Psoas muscle (tissue), 8 donors: ENCODE measurements around the gene COL4A2. TPM values are rescaled to one million over a fixed set of nuclear protein-coding genes. Genes with fewer than 3 reads are reported as not detected.

ENCODE experiments used
- ATAC-seq, 4 donors: fragments of 200-7000 bp; cut with Tn5 transposase; one replicate each; pipeline ENCODE4 v1.9.1; 2020; ENCODE audit warnings: moderate library complexity in 3 of 4, mild to moderate bottlenecking in 2 of 4
- DNase-seq, 2 donors: peaks; one replicate each; pipeline ENCODE4 v3.0.0-alpha.2; 2020
- H3K27ac ChIP-seq: fragments of 200-600 bp; one replicate; pipeline ENCODE4 v1.8.0; 2022
- H3K27me3 ChIP-seq, 3 donors: fragments of 200-600 bp in 1 of 3; one replicate each; pipeline versions ENCODE4 v1.6.1 to v1.8.0; 2013 to 2022; ENCODE audit warnings: low read length in 2 of 3, mild to moderate bottlenecking in 2 of 3, moderate library complexity in 1 of 3; ENCODE audit not compliant: insufficient read depth in 3 of 3
- H3K36me3 ChIP-seq, 2 donors: fragments of 200-600 bp in 1 of 2; one replicate each; pipeline versions ENCODE4 v1.6.1 to v1.8.0; 2013 to 2022; ENCODE audit warnings: low read depth in 1 of 2, mild to moderate bottlenecking in 1 of 2, moderate library complexity in 1 of 2; ENCODE audit not compliant: insufficient read depth in 1 of 2
- H3K4me1 ChIP-seq: fragments of 200-600 bp; one replicate; pipeline ENCODE4 v1.8.0; 2022
- H3K4me3 ChIP-seq: fragments of 200-600 bp; one replicate; pipeline ENCODE4 v1.8.0; 2022; ENCODE audit warnings: mild to moderate bottlenecking
- H3K9me3 ChIP-seq: fragments of 200-600 bp; one replicate; pipeline ENCODE4 v1.8.0; 2022
- WGBS, 3 donors: extraction: QIAGEN DNeasy Blood & Tissue Kit; methylation state at CpG; one replicate each; pipeline versions ENCODE4 v1.1.6 to v1.1.7; 2013; 5-methylcytosine and 5-hydroxymethylcytosine counted together
- intact Hi-C, 2 donors: fragments of 100-400 bp; cut with DNase I; formaldehyde crosslinking; loops; one replicate each; pipeline versions ENCODE4 v1.11.0 to v1.14.2; 2022
- polyA plus RNA-seq, 3 donors: library from polyadenylated mRNA; stranded (reverse); fragments of 200-250 nt; gene quantifications; one replicate each; pipeline ENCODE4 v1.2.3, GENCODE V29; 2013
- total RNA-seq, 4 donors: library from RNA; stranded (reverse); fragmentation: NEBNext Ultra II Directional in 2 of 4; extraction: Animal tissue kit (Norgen Biotek cat#: 25700) in 2 of 4; gene quantifications; one replicate each; pipeline versions ENCODE4 v1.2.1 to v1.2.4, GENCODE V29; 2021 to 2023
- TF ChIP-seq, protein P1 (sequence below): fragments of 200-600 bp; IDR thresholded peaks from one replicate; pipeline ENCODE4 v1.8.0; 2022; ENCODE audit warnings: antibody characterized with exemption
- donor health status: healthy with polysubstance abuse.
- donor health status: DM: no; HTN: no; CAD: no; lungs with moderate emphysema.
- donor health status: Bipolar disorder and iron deficiency.
- donor health status: healthy.
- donor health status: DM: yes; HTN: yes; CAD: no.
- donor health status: DM: no; HTN: no; CAD: no.
- donor health status: DM: no; HTN: no; CAD: no.
- donor health status: DM: yes; HTN: yes; CAD: no.

COL4A2 gene
- total and polyA plus RNA-seq, 7 donors: 25.8 to 84.5 (median 57.8) TPM

DNA sequence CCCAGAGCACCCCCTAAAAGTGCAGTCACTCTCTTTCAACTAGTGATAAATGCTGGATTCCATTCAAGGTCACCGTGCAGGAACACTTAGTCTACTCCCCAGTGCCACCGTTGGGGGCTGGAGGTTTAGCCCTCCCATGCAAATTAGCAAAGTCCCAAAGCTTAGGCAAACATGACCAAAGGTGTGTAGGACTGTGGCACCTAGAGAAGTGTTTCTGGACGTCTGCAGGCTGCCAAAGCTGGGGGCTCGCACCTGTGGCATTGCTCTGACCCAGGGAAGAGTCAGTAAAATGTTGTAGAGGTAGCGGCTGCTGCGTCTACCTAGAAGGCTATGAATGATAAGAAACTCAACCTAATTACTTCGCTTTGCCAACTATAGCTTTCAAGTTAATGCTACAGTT lies 14.0 kb upstream of the COL4A2 start:
- 77 to 87% (median 82%) methylated on average over 7 of the region's 7 CpGs for WGBS, 3 donors
- Histone ChIP-seq H3K27ac (no peak overlapping the region), H3K27me3 (no peaks in the 10 kb centered on the region), H3K4me3 (no peak overlapping the region), H3K9me3 (no peaks in the 10 kb centered on the region), H3K4me1 (no peaks in the 10 kb centered on the region), H3K36me3 (no peaks in the 10 kb centered on the region)
- TF ChIP-seq, protein P1, sequence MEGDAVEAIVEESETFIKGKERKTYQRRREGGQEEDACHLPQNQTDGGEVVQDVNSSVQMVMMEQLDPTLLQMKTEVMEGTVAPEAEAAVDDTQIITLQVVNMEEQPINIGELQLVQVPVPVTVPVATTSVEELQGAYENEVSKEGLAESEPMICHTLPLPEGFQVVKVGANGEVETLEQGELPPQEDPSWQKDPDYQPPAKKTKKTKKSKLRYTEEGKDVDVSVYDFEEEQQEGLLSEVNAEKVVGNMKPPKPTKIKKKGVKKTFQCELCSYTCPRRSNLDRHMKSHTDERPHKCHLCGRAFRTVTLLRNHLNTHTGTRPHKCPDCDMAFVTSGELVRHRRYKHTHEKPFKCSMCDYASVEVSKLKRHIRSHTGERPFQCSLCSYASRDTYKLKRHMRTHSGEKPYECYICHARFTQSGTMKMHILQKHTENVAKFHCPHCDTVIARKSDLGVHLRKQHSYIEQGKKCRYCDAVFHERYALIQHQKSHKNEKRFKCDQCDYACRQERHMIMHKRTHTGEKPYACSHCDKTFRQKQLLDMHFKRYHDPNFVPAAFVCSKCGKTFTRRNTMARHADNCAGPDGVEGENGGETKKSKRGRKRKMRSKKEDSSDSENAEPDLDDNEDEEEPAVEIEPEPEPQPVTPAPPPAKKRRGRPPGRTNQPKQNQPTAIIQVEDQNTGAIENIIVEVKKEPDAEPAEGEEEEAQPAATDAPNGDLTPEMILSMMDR: no peak
- ATAC-seq (no peak), DNase-seq (no peak)
- intact Hi-C loops: no loop called here

DNA sequence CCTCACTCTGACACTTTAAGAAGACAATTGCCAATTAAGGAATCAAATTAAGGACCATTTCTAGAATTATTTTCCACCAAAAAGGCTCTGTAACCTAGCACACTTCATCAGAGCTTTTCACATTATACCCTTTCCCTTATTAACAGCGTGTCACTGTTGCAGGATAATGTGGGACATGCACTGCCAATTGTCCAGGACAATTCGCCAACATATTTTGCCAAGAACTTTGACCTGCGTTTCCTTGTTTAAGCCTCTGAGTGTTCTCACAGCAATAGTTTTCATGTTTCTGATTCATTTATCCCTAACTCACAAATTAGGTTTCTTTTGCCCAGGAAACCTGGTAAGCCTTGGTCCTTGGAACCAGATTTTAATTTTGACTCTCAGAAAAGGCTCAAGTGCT lies 13.4 kb upstream of the COL4A2 start:
- Histone ChIP-seq H3K9me3 (no peaks in the 10 kb centered on the region), H3K27me3 (no peaks in the 10 kb centered on the region), H3K4me1 (no peaks in the 10 kb centered on the region), H3K36me3 (no peaks in the 10 kb centered on the region), H3K4me3 (no peak overlapping the region), H3K27ac (no peak overlapping the region)
- DNase-seq (no peak), ATAC-seq (peak in 1 of 4 donors; percentile 29)
- TF ChIP-seq, protein P1: no peak
- intact Hi-C loops: no loop called here
- 15 to 30% (median 23%) methylated on average over 3 of the region's 3 CpGs for whole genome bisulfite sequencing, 3 donors

GRCh38 chr13:110294146-110294545 lies 12.9 kb upstream of the COL4A2 start:
- Histone ChIP-seq H3K27me3 (peaks cover 0 to 3% (median under 1%) of the 10 kb centered on the region in 3 donors), H3K4me3 (no peak overlapping the region), H3K27ac (no peak overlapping the region), H3K9me3 (no peaks in the 10 kb centered on the region), H3K4me1 (no peaks in the 10 kb centered on the region), H3K36me3 (no peaks in the 10 kb centered on the region)
- intact Hi-C loops: no loop called here
- ATAC-seq (peak in 3 of 4 donors; percentile 70 to 81 (median 71)), DNase-seq (no peak)
- WGBS, 3 donors: 57 to 66% (median 64%) methylated on average over 3 of the region's 3 CpGs
- TF ChIP-seq, protein P1: no peak

DNA sequence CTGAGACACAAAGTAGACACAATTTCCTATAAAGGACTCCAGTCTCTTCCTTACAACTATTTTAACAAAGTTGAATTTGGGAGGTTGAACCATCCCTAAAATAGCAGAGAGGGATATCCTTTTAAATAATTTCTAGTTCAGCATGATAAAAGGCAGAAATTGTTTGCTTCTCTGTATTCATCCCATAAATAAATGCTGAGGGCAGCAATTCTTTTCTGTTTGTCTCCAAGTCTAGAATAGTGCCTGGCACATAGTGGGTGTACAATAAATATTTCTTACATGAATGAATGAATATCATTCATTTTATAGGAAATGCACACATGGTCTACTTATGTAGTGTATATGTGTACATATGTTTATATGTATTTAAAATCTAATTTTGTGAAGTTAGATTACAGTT lies 12.5 kb upstream of the COL4A2 start:
- Histone ChIP-seq H3K36me3 (no peaks in the 10 kb centered on the region), H3K27ac (no peak overlapping the region), H3K27me3 (peaks cover 0 to 5% (median 3%) of the 10 kb centered on the region in 3 donors), H3K4me1 (no peaks in the 10 kb centered on the region), H3K4me3 (no peak overlapping the region), H3K9me3 (no peaks in the 10 kb centered on the region)
- TF ChIP-seq, protein P1: no peak
- ATAC-seq (peak in 1 of 4 donors; percentile 8), DNase-seq (no peak)
- intact Hi-C loops: no loop called here

DNA sequence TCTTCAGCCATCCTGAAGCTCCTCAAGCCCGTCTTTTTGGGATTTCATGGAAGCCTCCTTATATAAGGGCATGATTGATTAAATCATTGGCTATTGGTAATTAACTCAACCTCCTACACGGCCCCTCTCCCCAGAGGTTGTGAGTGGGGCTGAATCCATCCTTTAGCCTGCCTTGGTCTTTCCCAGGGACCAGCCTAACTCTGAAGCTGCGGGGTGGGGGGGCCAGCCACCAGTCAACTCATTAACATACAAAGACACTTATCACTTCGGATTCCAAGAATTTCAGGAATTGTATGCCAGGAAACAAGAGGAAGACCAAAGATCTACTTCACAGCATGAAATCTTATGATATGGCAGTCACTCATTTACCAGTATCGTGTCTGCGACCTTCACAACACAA lies 10.1 kb upstream of the COL4A2 start:
- Histone ChIP-seq H3K27me3 (peaks cover 0 to 15% (median 3%) of the 10 kb centered on the region in 3 donors), H3K4me1 (no peaks in the 10 kb centered on the region), H3K9me3 (no peaks in the 10 kb centered on the region), H3K4me3 (no peak overlapping the region), H3K36me3 (no peaks in the 10 kb centered on the region), H3K27ac (no peak overlapping the region)
- no peak for ATAC-seq
- no peak for DNase-seq
- WGBS, 3 donors: 74 to 82% (median 80%) methylated on average over 6 of the region's 6 CpGs
- TF ChIP-seq, protein P1: no peak
- intact Hi-C loops: no loop called here
